Activated T-cell treated with anti-CD3 and anti-CD28 coated beads for 1 hour (primary cell): Measurements from ENCODE around the gene CFAP77.

Source experiments
- DNase-seq: peaks from one replicate; pipeline ENCODE4 v3.0.0-alpha.2; 2020; ENCODE audit warnings: low read depth

CFAP77 gene

GRCh38 chr9:132517815-132518550 is 108.0 kb downstream of the CFAP77 start:
- no peak for DNase-seq

GRCh38 chr9:132518626-132519025 is 108.6 kb downstream of the CFAP77 start:
- DNase-seq, result no peak

GRCh38 chr9:132519033-132519432 is 109.0 kb downstream of the CFAP77 start:
- no peak for DNase-seq

GRCh38 chr9:132520612-132521011 is 110.6 kb downstream of the CFAP77 start:
- DNase-seq, result no peak

- DNase-seq, result no peak
These were observed 115.5 kb downstream of the CFAP77 start for GRCh38 chr9:132525308-132526023.

- no peak for DNase-seq
These were observed 121.2 kb downstream of the CFAP77 start for GRCh38 chr9:132531195-132531594.

GRCh38 chr9:132531710-132532570 is 121.9 kb downstream of the CFAP77 start:
- DNase-seq, result no peak

- DNase-seq, result no peak
These were observed 124.8 kb downstream of the CFAP77 start for GRCh38 chr9:132534832-132535231.

GRCh38 chr9:132536124-132536523 is 126.1 kb downstream of the CFAP77 start:
- DNase-seq, result no peak

- no peak for DNase-seq
These were observed 127.3 kb downstream of the CFAP77 start for GRCh38 chr9:132537352-132537751.

- no peak for DNase-seq
These were observed 128.1 kb downstream of the CFAP77 start for GRCh38 chr9:132538071-132538470.

- no peak for DNase-seq
These were observed 129.1 kb downstream of the CFAP77 start for GRCh38 chr9:132539096-132539495.

GRCh38 chr9:132541051-132541450 is 131.0 kb downstream of the CFAP77 start:
- DNase-seq, result no peak

GRCh38 chr9:132541870-132542830 is 132.1 kb downstream of the CFAP77 start:
- DNase-seq, result no peak

GRCh38 chr9:132543251-132543650 is 133.2 kb downstream of the CFAP77 start:
- DNase-seq, result no peak

- no peak for DNase-seq
These were observed 133.9 kb downstream of the CFAP77 start for GRCh38 chr9:132543960-132544359.

GRCh38 chr9:132545578-132545977 is 135.6 kb downstream of the CFAP77 start:
- no peak for DNase-seq

- DNase-seq, result no peak
These were observed 136.4 kb downstream of the CFAP77 start for GRCh38 chr9:132546148-132547051.

- no peak for DNase-seq
These were observed 137.0 kb downstream of the CFAP77 start for GRCh38 chr9:132547052-132547431.

GRCh38 chr9:132547436-132547835 is 137.4 kb downstream of the CFAP77 start:
- no peak for DNase-seq
